Measurements from ENCODE around the gene EZR.
A peak's percentile ranks its signal among the peaks of the same experiment; 100 is the strongest.

EZR gene

GRCh38 chr6:158787395-158787794 lies 31.8 kb downstream of the EZR start:
- peaks cover 53 to 57% of the 10 kb centered on the region in 2 donors for H3K36me3 ChIP-seq (ENCODE audit: control insufficient read depth in 1 of 2, insufficient read depth in 2 of 2, low read length in 2 of 2)
- no peaks in the 10 kb centered on the region for H3K9me3 ChIP-seq (ENCODE audit: control insufficient read depth in 1 of 2, low read length in 2 of 2)
- no peaks in the 10 kb centered on the region for H3K27me3 ChIP-seq (ENCODE audit: low read depth, low read length)
- peak overlapping the region; percentile 16 for H3K27ac ChIP-seq (ENCODE audit: low read length)
- no peak overlapping the region for H3K4me3 ChIP-seq (ENCODE audit: low read depth in 1 of 2, low read length in 2 of 2)
- H3K4me1 ChIP-seq (ENCODE audit: control insufficient read depth in 1 of 2, insufficient read depth in 2 of 2, low read length in 2 of 2): no peaks in the 10 kb centered on the region

- Histone ChIP-seq H3K4me1 (ENCODE audit: control insufficient read depth in 1 of 2, insufficient read depth in 2 of 2, low read length in 2 of 2) (no peaks in the 10 kb centered on the region), H3K9me3 (ENCODE audit: control insufficient read depth in 1 of 2, low read length in 2 of 2) (no peaks in the 10 kb centered on the region), H3K27ac (ENCODE audit: low read length) (no peak overlapping the region), H3K27me3 (ENCODE audit: low read depth, low read length) (no peaks in the 10 kb centered on the region), H3K4me3 (ENCODE audit: low read depth in 1 of 2, low read length in 2 of 2) (no peak overlapping the region), H3K36me3 (ENCODE audit: control insufficient read depth in 1 of 2, insufficient read depth in 2 of 2, low read length in 2 of 2) (peaks cover 59 to 64% of the 10 kb centered on the region in 2 donors)
Observed at GRCh38 chr6:158786645-158787304, 32.4 kb downstream of the EZR start.

GRCh38 chr6:158785036-158785435 lies 34.1 kb downstream of the EZR start:
- Histone ChIP-seq H3K27me3 (ENCODE audit: low read depth, low read length) (no peaks in the 10 kb centered on the region), H3K9me3 (ENCODE audit: control insufficient read depth in 1 of 2, low read length in 2 of 2) (no peaks in the 10 kb centered on the region), H3K36me3 (ENCODE audit: control insufficient read depth in 1 of 2, insufficient read depth in 2 of 2, low read length in 2 of 2) (peaks cover 64 to 78% of the 10 kb centered on the region in 2 donors), H3K4me1 (ENCODE audit: control insufficient read depth in 1 of 2, insufficient read depth in 2 of 2, low read length in 2 of 2) (no peaks in the 10 kb centered on the region), H3K27ac (ENCODE audit: low read length) (no peak overlapping the region), H3K4me3 (ENCODE audit: low read depth in 1 of 2, low read length in 2 of 2) (no peak overlapping the region)

GRCh38 chr6:158784505-158784904 lies 34.7 kb downstream of the EZR start:
- Histone ChIP-seq H3K36me3 (ENCODE audit: control insufficient read depth in 1 of 2, insufficient read depth in 2 of 2, low read length in 2 of 2) (peaks cover 64 to 78% of the 10 kb centered on the region in 2 donors), H3K4me1 (ENCODE audit: control insufficient read depth in 1 of 2, insufficient read depth in 2 of 2, low read length in 2 of 2) (no peaks in the 10 kb centered on the region), H3K4me3 (ENCODE audit: low read depth in 1 of 2, low read length in 2 of 2) (no peak overlapping the region), H3K27me3 (ENCODE audit: low read depth, low read length) (no peaks in the 10 kb centered on the region), H3K9me3 (ENCODE audit: control insufficient read depth in 1 of 2, low read length in 2 of 2) (no peaks in the 10 kb centered on the region), H3K27ac (ENCODE audit: low read length) (no peak overlapping the region)

GRCh38 chr6:158783851-158784250 lies 35.3 kb downstream of the EZR start:
- Histone ChIP-seq H3K9me3 (ENCODE audit: control insufficient read depth in 1 of 2, low read length in 2 of 2) (no peaks in the 10 kb centered on the region), H3K27ac (ENCODE audit: low read length) (no peak overlapping the region), H3K4me3 (ENCODE audit: low read depth in 1 of 2, low read length in 2 of 2) (no peak overlapping the region), H3K4me1 (ENCODE audit: control insufficient read depth in 1 of 2, insufficient read depth in 2 of 2, low read length in 2 of 2) (no peaks in the 10 kb centered on the region), H3K36me3 (ENCODE audit: control insufficient read depth in 1 of 2, insufficient read depth in 2 of 2, low read length in 2 of 2) (peaks cover 61 to 81% of the 10 kb centered on the region in 2 donors), H3K27me3 (ENCODE audit: low read depth, low read length) (no peaks in the 10 kb centered on the region)

GRCh38 chr6:158783167-158783450 lies 36.1 kb downstream of the EZR start:
- H3K27me3 ChIP-seq (ENCODE audit: low read depth, low read length): no peaks in the 10 kb centered on the region
- no peak overlapping the region for H3K27ac ChIP-seq (ENCODE audit: low read length)
- no peaks in the 10 kb centered on the region for H3K9me3 ChIP-seq (ENCODE audit: control insufficient read depth in 1 of 2, low read length in 2 of 2)
- peaks cover 62 to 74% of the 10 kb centered on the region in 2 donors for H3K36me3 ChIP-seq (ENCODE audit: control insufficient read depth in 1 of 2, insufficient read depth in 2 of 2, low read length in 2 of 2)
- no peak overlapping the region for H3K4me3 ChIP-seq (ENCODE audit: low read depth in 1 of 2, low read length in 2 of 2)
- H3K4me1 ChIP-seq (ENCODE audit: control insufficient read depth in 1 of 2, insufficient read depth in 2 of 2, low read length in 2 of 2): no peaks in the 10 kb centered on the region

- Histone ChIP-seq H3K4me1 (ENCODE audit: control insufficient read depth in 1 of 2, insufficient read depth in 2 of 2, low read length in 2 of 2) (no peaks in the 10 kb centered on the region), H3K4me3 (ENCODE audit: low read depth in 1 of 2, low read length in 2 of 2) (no peak overlapping the region), H3K27ac (ENCODE audit: low read length) (no peak overlapping the region), H3K36me3 (ENCODE audit: control insufficient read depth in 1 of 2, insufficient read depth in 2 of 2, low read length in 2 of 2) (peaks cover 59 to 78% of the 10 kb centered on the region in 2 donors), H3K27me3 (ENCODE audit: low read depth, low read length) (no peaks in the 10 kb centered on the region), H3K9me3 (ENCODE audit: control insufficient read depth in 1 of 2, low read length in 2 of 2) (no peaks in the 10 kb centered on the region)
Observed at GRCh38 chr6:158782432-158783166, 36.6 kb downstream of the EZR start.

- H3K27me3 ChIP-seq (ENCODE audit: low read depth, low read length): no peaks in the 10 kb centered on the region
- H3K36me3 ChIP-seq (ENCODE audit: control insufficient read depth in 1 of 2, insufficient read depth in 2 of 2, low read length in 2 of 2): peaks cover 59 to 72% of the 10 kb centered on the region in 2 donors
- H3K27ac ChIP-seq (ENCODE audit: low read length): no peak overlapping the region
Observed at GRCh38 chr6:158781692-158782373, 37.3 kb downstream of the EZR start.

GRCh38 chr6:158780988-158781691 lies 38.0 kb downstream of the EZR start:
- Histone ChIP-seq H3K27ac (ENCODE audit: low read length) (no peak overlapping the region), H3K9me3 (ENCODE audit: control insufficient read depth in 1 of 2, low read length in 2 of 2) (no peaks in the 10 kb centered on the region), H3K27me3 (ENCODE audit: low read depth, low read length) (no peaks in the 10 kb centered on the region), H3K4me1 (ENCODE audit: control insufficient read depth in 1 of 2, insufficient read depth in 2 of 2, low read length in 2 of 2) (no peaks in the 10 kb centered on the region), H3K4me3 (ENCODE audit: low read depth in 1 of 2, low read length in 2 of 2) (no peak overlapping the region), H3K36me3 (ENCODE audit: control insufficient read depth in 1 of 2, insufficient read depth in 2 of 2, low read length in 2 of 2) (peaks cover 61 to 72% of the 10 kb centered on the region in 2 donors)

More at GRCh38 chr6:158781692-158782373, 37.3 kb downstream of the EZR start:
- no peaks in the 10 kb centered on the region for H3K9me3 ChIP-seq (ENCODE audit: control insufficient read depth in 1 of 2, low read length in 2 of 2)
- no peak overlapping the region for H3K4me3 ChIP-seq (ENCODE audit: low read depth in 1 of 2, low read length in 2 of 2)
- H3K4me1 ChIP-seq (ENCODE audit: control insufficient read depth in 1 of 2, insufficient read depth in 2 of 2, low read length in 2 of 2): no peaks in the 10 kb centered on the region

GRCh38 chr6:158780246-158780884 lies 38.8 kb downstream of the EZR start:
- H3K4me1 ChIP-seq (ENCODE audit: control insufficient read depth in 1 of 2, insufficient read depth in 2 of 2, low read length in 2 of 2): no peaks in the 10 kb centered on the region
- H3K9me3 ChIP-seq (ENCODE audit: control insufficient read depth in 1 of 2, low read length in 2 of 2): no peaks in the 10 kb centered on the region
- H3K27ac ChIP-seq (ENCODE audit: low read length): no peak overlapping the region
- no peaks in the 10 kb centered on the region for H3K27me3 ChIP-seq (ENCODE audit: low read depth, low read length)
- no peak overlapping the region for H3K4me3 ChIP-seq (ENCODE audit: low read depth in 1 of 2, low read length in 2 of 2)
- H3K36me3 ChIP-seq (ENCODE audit: control insufficient read depth in 1 of 2, insufficient read depth in 2 of 2, low read length in 2 of 2): peaks cover 67 to 71% of the 10 kb centered on the region in 2 donors

All from muscle layer of duodenum (tissue), 2 donors.